Sigmoid colon (tissue), 7 donors: ENCODE data around the gene CRTC1. TPM values are rescaled to one million over a fixed set of nuclear protein-coding genes. Genes with fewer than 3 reads are reported as not detected.
"Not testable (repeated sequence)": the region's sequence is repeated elsewhere in the genome, so short reads cannot be mapped to it uniquely, and the experiment has no call there.

Experiments used
- DNase-seq: peaks from one replicate; pipeline ENCODE4 v3.0.0-alpha.2; 2019
- H3K27ac ChIP-seq, 4 donors: fragments of 200-600 bp; sonication (generic); one replicate each; pipeline ENCODE4 v1.5.1; 2016 to 2019; ENCODE audit warnings: mild to moderate bottlenecking in 1 of 4
- H3K27me3 ChIP-seq, 3 donors: fragments of 200-600 bp; sonication (generic); one replicate each; pipeline ENCODE4 v1.5.1; 2019; ENCODE audit warnings: mild to moderate bottlenecking in 1 of 3
- H3K36me3 ChIP-seq, 4 donors: fragments of 200-600 bp; sonication (generic); one replicate each; pipeline ENCODE4 v1.5.1; 2016 to 2019
- H3K4me1 ChIP-seq, 4 donors: fragments of 200-600 bp; sonication (generic); one replicate each; pipeline ENCODE4 v1.5.1; 2017 to 2019
- H3K4me3 ChIP-seq, 4 donors: fragments of 200-600 bp; sonication (generic); one replicate each; pipeline ENCODE4 v1.5.1; 2017 to 2019; ENCODE audit warnings: mild to moderate bottlenecking in 2 of 4, moderate library complexity in 1 of 4
- H3K9me3 ChIP-seq, 4 donors: fragments of 200-600 bp in 3 of 4; sonication (generic) in 3 of 4; one replicate each; pipeline versions ENCODE4 v1.5.1 to v1.6.1; 2013 to 2019
- EP300 ChIP-seq, 4 donors: sonication (generic); formaldehyde crosslinking; IDR thresholded peaks; one replicate each; pipeline ENCODE4 v1.6.1; 2017; ENCODE audit warnings: antibody characterized with exemption in 4 of 4
- POLR2A ChIP-seq, 2 donors: fragments of 450-650 bp; IDR thresholded peaks; one replicate each; pipeline ENCODE4 v1.6.1; 2016; ENCODE audit warnings: antibody characterized with exemption in 2 of 2, mild to moderate bottlenecking in 2 of 2, moderate library complexity in 2 of 2
- POLR2AphosphoS5 ChIP-seq, 4 donors: sonication (generic); formaldehyde crosslinking; IDR thresholded peaks; one replicate each; pipeline ENCODE4 v1.6.1; 2017; ENCODE audit warnings: antibody characterized with exemption in 4 of 4
- WGBS, 2 donors: extraction: QIAGEN DNeasy Blood & Tissue Kit; methylation state at CpG; one replicate each; pipeline ENCODE4 v1.1.7; 2013; 5-methylcytosine and 5-hydroxymethylcytosine counted together
- intact Hi-C: fragments of 100-400 bp; cut with DNase I; formaldehyde crosslinking; loops from one replicate; pipeline ENCODE4 v1.15.1; 2023
- polyA plus RNA-seq, 3 donors: library from polyadenylated mRNA; stranded (reverse); fragments of 200-250 nt; gene quantifications; one replicate each; pipeline ENCODE4 v1.2.3, GENCODE V29; 2013
- total RNA-seq, 4 donors: library from RNA; depleted of rRNA; stranded (reverse); fragments of >200 nt; gene quantifications; one replicate each; pipeline ENCODE4 v1.1.0, GENCODE V29; 2016
- TF ChIP-seq, protein P1 (sequence below), 4 experiments: fragments of 450-650 bp in 3 of 4; fragments of 200-600 bp in 1 of 4; IDR thresholded peaks; one replicate each; pipeline ENCODE4 v1.5.1; 2016 to 2019; ENCODE audit warnings: antibody characterized with exemption in 4 of 4, mild to moderate bottlenecking in 3 of 4, moderate library complexity in 2 of 4
- donor health status: healthy with polysubstance abuse.
- donor health status: Bipolar disorder and iron deficiency.
- donor health status: healthy.

Gene CRTC1
- total and polyA plus RNA-seq, 7 donors, result 2.5 to 8.9 (median 3.6) TPM

DNA sequence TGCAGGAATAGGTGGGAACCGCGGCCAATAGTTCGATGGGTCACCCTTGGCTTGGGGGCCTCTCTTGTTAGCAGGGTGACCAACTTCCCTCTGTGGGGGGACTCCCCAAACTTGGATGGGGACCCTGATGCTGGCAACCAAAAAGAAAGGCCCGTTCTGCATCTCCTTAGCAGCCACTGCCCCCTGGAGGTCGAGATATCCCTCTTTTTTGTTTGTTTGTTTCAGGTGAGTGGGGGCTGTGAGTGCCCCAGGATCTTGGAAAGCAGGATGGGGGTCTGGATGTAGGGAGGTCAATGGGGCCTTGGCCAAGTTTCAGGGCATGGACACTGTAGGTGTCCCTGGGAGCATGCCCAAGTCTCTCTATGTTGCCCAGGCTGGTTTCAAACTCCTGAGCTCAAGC, 7.7 kb upstream of the CRTC1 start:
- no peak overlapping the region for H3K4me3 ChIP-seq
- peaks cover 0 to 69% (median 42%) of the 10 kb centered on the region in 4 donors for H3K4me1 ChIP-seq
- 53 to 57% methylated on average over 5 of the region's 5 CpGs for WGBS, 2 donors
- H3K27me3 ChIP-seq, result no peaks in the 10 kb centered on the region
- TF ChIP-seq POLR2AphosphoS5 (IDR thresholded peaks at IDR 0.05), result no peak
- TF ChIP-seq, protein P1, sequence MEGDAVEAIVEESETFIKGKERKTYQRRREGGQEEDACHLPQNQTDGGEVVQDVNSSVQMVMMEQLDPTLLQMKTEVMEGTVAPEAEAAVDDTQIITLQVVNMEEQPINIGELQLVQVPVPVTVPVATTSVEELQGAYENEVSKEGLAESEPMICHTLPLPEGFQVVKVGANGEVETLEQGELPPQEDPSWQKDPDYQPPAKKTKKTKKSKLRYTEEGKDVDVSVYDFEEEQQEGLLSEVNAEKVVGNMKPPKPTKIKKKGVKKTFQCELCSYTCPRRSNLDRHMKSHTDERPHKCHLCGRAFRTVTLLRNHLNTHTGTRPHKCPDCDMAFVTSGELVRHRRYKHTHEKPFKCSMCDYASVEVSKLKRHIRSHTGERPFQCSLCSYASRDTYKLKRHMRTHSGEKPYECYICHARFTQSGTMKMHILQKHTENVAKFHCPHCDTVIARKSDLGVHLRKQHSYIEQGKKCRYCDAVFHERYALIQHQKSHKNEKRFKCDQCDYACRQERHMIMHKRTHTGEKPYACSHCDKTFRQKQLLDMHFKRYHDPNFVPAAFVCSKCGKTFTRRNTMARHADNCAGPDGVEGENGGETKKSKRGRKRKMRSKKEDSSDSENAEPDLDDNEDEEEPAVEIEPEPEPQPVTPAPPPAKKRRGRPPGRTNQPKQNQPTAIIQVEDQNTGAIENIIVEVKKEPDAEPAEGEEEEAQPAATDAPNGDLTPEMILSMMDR (IDR thresholded peaks at IDR 0.05), result peak in 1 of 4 experiments; percentile 12
- no peak for TF ChIP-seq EP300 (IDR thresholded peaks at IDR 0.05)
- no peak for TF ChIP-seq POLR2A (IDR thresholded peaks at IDR 0.05)
- peaks cover 0 to 4% (median 0%) of the 10 kb centered on the region in 4 donors for H3K36me3 ChIP-seq
- intact Hi-C loops, result no loop called here
- no peaks in the 10 kb centered on the region for H3K9me3 ChIP-seq
- DNase-seq, result no peak
- H3K27ac ChIP-seq, result peak overlapping the region in 3 of 4 donors; percentile 59 to 80 (median 66)

DNA sequence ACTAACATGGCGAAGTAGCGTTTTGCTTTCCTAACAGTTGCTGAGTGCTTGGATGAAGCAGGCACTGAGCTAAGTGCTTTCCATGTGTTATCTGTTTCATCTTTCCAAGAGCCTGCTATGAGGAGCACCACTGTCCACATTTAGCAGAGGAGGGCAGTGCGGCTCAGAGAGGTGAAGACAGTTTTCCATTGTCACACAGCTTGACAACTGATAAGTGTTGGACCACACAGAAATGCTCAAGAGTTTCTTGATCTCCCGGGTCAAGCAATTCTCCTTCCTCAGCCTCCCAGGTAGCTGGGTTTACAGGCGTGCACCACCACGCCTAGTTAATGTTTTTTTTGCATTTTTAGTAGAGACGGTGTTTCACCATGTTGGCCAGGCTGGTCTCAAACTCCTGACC, 6.8 kb upstream of the CRTC1 start:
- Histone ChIP-seq H3K36me3 (no peaks in the 10 kb centered on the region), H3K4me1 (peaks cover 0 to 63% (median 39%) of the 10 kb centered on the region in 4 donors), H3K9me3 (no peaks in the 10 kb centered on the region), H3K4me3 (no peak overlapping the region), H3K27ac (peak overlapping the region in 2 of 4 donors; percentile 59 to 80), H3K27me3 (no peaks in the 10 kb centered on the region)
- intact Hi-C loops, result no loop called here
- WGBS, 2 donors, result 83 to 88% methylated on average over 7 of the region's 7 CpGs
- TF ChIP-seq POLR2A (IDR thresholded peaks at IDR 0.05) (no peak), POLR2AphosphoS5 (IDR thresholded peaks at IDR 0.05) (no peak), EP300 (IDR thresholded peaks at IDR 0.05) (no peak)
- TF ChIP-seq, protein P1 (IDR thresholded peaks at IDR 0.05), result no peak
- no peak for DNase-seq

DNA sequence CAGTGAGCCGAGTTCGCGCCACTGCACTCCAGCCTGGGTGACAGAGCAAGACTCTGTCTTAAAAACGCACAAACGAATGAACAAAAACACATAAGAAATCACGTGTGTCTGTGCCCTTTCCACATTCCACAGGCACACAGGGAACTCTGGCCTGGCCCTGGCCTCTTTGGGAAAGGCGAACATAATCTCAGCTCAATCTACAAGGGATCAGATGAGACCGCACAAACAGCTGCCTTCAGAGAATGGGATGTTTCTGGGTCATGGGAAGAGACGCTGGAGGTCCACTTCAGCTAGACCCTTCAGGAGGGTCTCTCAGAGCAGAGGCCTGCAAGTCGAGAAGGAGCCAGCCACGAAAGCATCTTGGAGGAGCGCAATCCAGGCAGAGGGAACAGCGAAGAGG, 6.3 kb upstream of the CRTC1 start:
- no peak for TF ChIP-seq POLR2AphosphoS5 (IDR thresholded peaks at IDR 0.05)
- TF ChIP-seq, protein P1 (IDR thresholded peaks at IDR 0.05), result no peak
- TF ChIP-seq POLR2A (IDR thresholded peaks at IDR 0.05), result no peak
- no peak for TF ChIP-seq EP300 (IDR thresholded peaks at IDR 0.05)
- no peaks in the 10 kb centered on the region for H3K27me3 ChIP-seq
- WGBS, 2 donors, result 82% methylated on average over 13 of the region's 13 CpGs
- H3K4me3 ChIP-seq, result no peak overlapping the region
- intact Hi-C loops, result no loop called here
- no peaks in the 10 kb centered on the region for H3K36me3 ChIP-seq
- DNase-seq, result no peak
- H3K4me1 ChIP-seq, result peaks cover 0 to 58% (median 34%) of the 10 kb centered on the region in 4 donors
- peak overlapping the region in 2 of 4 donors; percentile 57 to 80 for H3K27ac ChIP-seq
- H3K9me3 ChIP-seq, result no peaks in the 10 kb centered on the region

DNA sequence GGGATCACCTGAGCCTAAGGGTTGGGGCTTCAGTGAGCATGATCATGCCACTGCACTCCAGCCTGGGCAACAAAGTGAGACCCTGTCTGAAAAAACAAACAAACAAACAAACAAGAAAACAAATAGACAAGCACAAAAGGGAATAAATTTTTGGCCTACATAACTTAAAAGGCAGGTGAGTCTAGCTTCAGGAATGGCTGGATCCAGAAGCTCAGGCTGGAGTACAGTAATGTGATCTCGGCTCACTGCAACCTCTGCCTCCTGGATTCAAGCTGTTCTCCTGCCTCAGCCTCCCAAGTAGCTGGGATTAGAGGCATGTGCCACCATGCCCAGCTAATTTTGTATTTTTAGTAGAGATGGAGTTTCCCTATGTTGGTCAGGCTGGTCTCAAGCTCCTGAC, 3.3 kb upstream of the CRTC1 start:
- not testable (repeated sequence) for H3K27ac ChIP-seq, H3K27me3 ChIP-seq, H3K9me3 ChIP-seq, DNase-seq, H3K36me3 ChIP-seq, H3K4me3 ChIP-seq
- 93 to 99% methylated on average over 1 of the region's 1 CpG for WGBS, 2 donors
- H3K4me1 ChIP-seq, result peaks cover 0 to 51% (median 33%) of the 10 kb centered on the region in 4 donors
- intact Hi-C loops, result loop anchor here (5.0 kb wide), 2 partner anchors 93 to 512 kb away; partner anchors contain the start of genes BORCS8, REX1BD and RFXANK

DNA sequence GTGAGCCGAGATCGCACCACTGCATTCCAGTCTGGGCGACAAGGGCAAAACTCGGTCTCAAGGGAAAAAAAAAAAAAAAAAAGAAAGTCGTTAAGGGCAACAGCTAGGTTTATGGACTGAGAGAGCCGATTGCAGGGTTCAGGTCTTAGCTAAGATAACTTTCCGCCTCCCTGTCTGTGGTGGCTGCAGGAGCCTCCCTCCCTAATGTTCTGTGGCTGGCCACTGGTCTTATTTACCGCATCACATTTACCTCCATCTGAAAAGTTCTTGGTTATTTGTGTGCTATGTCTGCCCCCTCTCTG, 722 bp upstream of the CRTC1 start:
- intact Hi-C loops, result loop anchor here (2.0 to 5.0 kb wide), 3 partner anchors 46 to 510 kb away; partner anchors contain the start of genes BORCS8, KLHL26, REX1BD and RFXANK
- DNase-seq, result no peak
- 13 to 43% methylated on average over 8 of the region's 8 CpGs for WGBS, 2 donors
- Histone ChIP-seq H3K36me3 (no peaks in the 10 kb centered on the region), H3K9me3 (no peaks in the 10 kb centered on the region), H3K4me1 (peaks cover 0 to 30% (median 27%) of the 10 kb centered on the region in 4 donors), H3K27ac (peak overlapping the region; percentile 83 to 87 (median 84)), H3K27me3 (no peaks in the 10 kb centered on the region), H3K4me3 (peak overlapping the region in 3 of 4 donors; percentile 56 to 60 (median 57))
- TF ChIP-seq, protein P1 (IDR thresholded peaks at IDR 0.05), result no peak
- no peak for TF ChIP-seq EP300 (IDR thresholded peaks at IDR 0.05)
- no peak for TF ChIP-seq POLR2A (IDR thresholded peaks at IDR 0.05)
- no peak for TF ChIP-seq POLR2AphosphoS5 (IDR thresholded peaks at IDR 0.05)
